Adrenal gland (tissue), 12 donors: ENCODE data around the gene GPATCH4. TPM values are rescaled to one million over a fixed set of nuclear protein-coding genes. Genes with fewer than 3 reads are reported as not detected.

Experiments
- DNase-seq, 7 donors: peaks; one replicate each; pipeline ENCODE4 v3.0.0-alpha.2; 2019 to 2020
- H3K27ac ChIP-seq, 5 donors: fragments of 200-600 bp; sonication (generic) in 4 of 5; 1 replicate in 3 of 5; 2 replicates in 2 of 5; pipeline versions ENCODE4 v1.5.1 to v1.8.0; 2016 to 2020; ENCODE audit warnings: mild to moderate bottlenecking in 1 of 5
- H3K27me3 ChIP-seq: fragments of 200-600 bp; 2 replicates; pipeline ENCODE4 v1.8.0; 2021
- H3K36me3 ChIP-seq, 2 donors: fragments of 200-600 bp; replicated peaks in 1 of 2; 1 replicate in 1 of 2; 2 replicates in 1 of 2; pipeline versions ENCODE4 v1.5.1 to v1.8.0; 2018 to 2022
- H3K4me1 ChIP-seq, 2 donors: fragments of 200-600 bp; replicated peaks in 1 of 2; 1 replicate in 1 of 2; 2 replicates in 1 of 2; pipeline versions ENCODE4 v1.5.1 to v1.8.0; 2018 to 2021
- H3K4me3 ChIP-seq, 4 donors: fragments of 200-600 bp; sonication (generic) in 3 of 4; one replicate each; pipeline ENCODE4 v1.5.1; 2016 to 2018
- H3K9me3 ChIP-seq, 3 donors: fragments of 200-600 bp; sonication (generic) in 1 of 3; replicated peaks in 1 of 3; 1 replicate in 2 of 3; 2 replicates in 1 of 3; pipeline versions ENCODE4 v1.5.1 to v1.8.0; 2016 to 2021
- CTCF ChIP-seq, 6 experiments: fragments of 450-650 bp in 4 of 6; fragments of 200-600 bp in 2 of 6; sonication (generic) in 1 of 6; IDR thresholded peaks; 1 replicate in 5 of 6; 2 replicates in 1 of 6; pipeline versions ENCODE4 v1.5.1 to v1.8.0; 2016 to 2021; ENCODE audit warnings: antibody characterized with exemption in 6 of 6, mild to moderate bottlenecking in 2 of 6, moderate library complexity in 1 of 6
- POLR2A ChIP-seq, 2 donors: fragments of 450-650 bp; IDR thresholded peaks; one replicate each; pipeline ENCODE4 v1.6.1; 2017; ENCODE audit warnings: antibody characterized with exemption in 2 of 2, mild to moderate bottlenecking in 2 of 2, moderate library complexity in 1 of 2
- WGBS, 4 donors: extraction: QIAGEN DNeasy Blood & Tissue Kit in 2 of 4; methylation state at CpG; one replicate each; pipeline versions ENCODE4 v1.1.5 to v1.1.7; 2013 to 2017; 5-methylcytosine and 5-hydroxymethylcytosine counted together
- intact Hi-C, 2 donors: fragments of 100-400 bp; cut with DNase I; formaldehyde crosslinking; loops; one replicate each; pipeline versions ENCODE4 v1.14.1 to v1.15.0; 2022 to 2023
- polyA plus RNA-seq, 3 donors: library from polyadenylated mRNA; stranded (reverse); fragments of 200-250 nt in 2 of 3; fragments of 350-450 nt in 1 of 3; fragmentation: Illumina TruSeq in 1 of 3; extraction: RNeasy Lipid Tissue Mini Kit (QIAGEN cat#74804) in 1 of 3; gene quantifications; one replicate each; pipeline ENCODE4 v1.2.3, GENCODE V29; 2013 to 2014
- total RNA-seq, 9 donors: library from RNA; depleted of rRNA in 4 of 9; stranded (reverse); fragments of >200 nt in 4 of 9; fragments of 120-200 nt in 1 of 9; fragmentation: NEBNext Ultra II Directional in 1 of 9; extraction: Animal tissue kit (Norgen Biotek cat#: 25700) in 1 of 9; gene quantifications; one replicate each; pipeline versions ENCODE4 v1.1.0 to v1.2.4, GENCODE V29; 2013 to 2023
- donor health status: healthy with polysubstance abuse.
- donor health status: Bipolar disorder and iron deficiency.
- donor health status: DM: yes; HTN: yes; CAD: no.
- donor health status: DM: no; HTN: no; CAD: no.
- donor health status: DM: no; HTN: no; CAD: no.
- donor health status: DM: yes; HTN: yes; CAD: no.

GPATCH4 gene
- total and polyA plus RNA-seq, 12 donors = 7.8 to 72.2 (median 26.3) TPM

GRCh38 chr1:156547982-156548381 is 53.3 kb downstream of the GPATCH4 start:
- intact Hi-C loops = no loop called here
- DNase-seq = peak in 2 of 7 donors; percentile 22 to 35
- WGBS, 4 donors = 61 to 81% (median 73%) methylated on average over 4 to 9 of the region's 9 CpGs
- TF ChIP-seq CTCF (IDR thresholded peaks at IDR 0.05) (no peak), POLR2A (IDR thresholded peaks at IDR 0.05) (no peak)
- Histone ChIP-seq H3K4me1 (no peaks in the 10 kb centered on the region), H3K9me3 (no peaks in the 10 kb centered on the region), H3K27me3 (no peaks in the 10 kb centered on the region), H3K4me3 (no peak overlapping the region), H3K36me3 (no peaks in the 10 kb centered on the region), H3K27ac (no peak overlapping the region)

- no peak overlapping the region for H3K27ac ChIP-seq
- no peaks in the 10 kb centered on the region for H3K27me3 ChIP-seq
- no peaks in the 10 kb centered on the region for H3K4me1 ChIP-seq
- intact Hi-C loops = no loop called here
- no peaks in the 10 kb centered on the region for H3K9me3 ChIP-seq
- H3K36me3 ChIP-seq = no peaks in the 10 kb centered on the region
- 92 to 100% (median 97%) methylated on average over 3 to 4 of the region's 4 CpGs for WGBS, 4 donors
- H3K4me3 ChIP-seq = no peak overlapping the region
- no peak for TF ChIP-seq POLR2A (IDR thresholded peaks at IDR 0.05)
- no peak for TF ChIP-seq CTCF (IDR thresholded peaks at IDR 0.05)
- DNase-seq = no peak
Measured at GRCh38 chr1:156547434-156547833, 53.8 kb downstream of the GPATCH4 start.

GRCh38 chr1:156546267-156546666 is 55.0 kb downstream of the GPATCH4 start:
- H3K4me1 ChIP-seq = no peaks in the 10 kb centered on the region
- no peak overlapping the region for H3K4me3 ChIP-seq
- H3K36me3 ChIP-seq = no peaks in the 10 kb centered on the region
- H3K9me3 ChIP-seq = no peaks in the 10 kb centered on the region
- no peak for DNase-seq
- intact Hi-C loops = no loop called here
- H3K27ac ChIP-seq = no peak overlapping the region
- no peaks in the 10 kb centered on the region for H3K27me3 ChIP-seq
- 97 to 100% (median 98%) methylated on average over 3 of the region's 3 CpGs for WGBS, 4 donors
- TF ChIP-seq POLR2A (IDR thresholded peaks at IDR 0.05) (no peak), CTCF (IDR thresholded peaks at IDR 0.05) (no peak)

GRCh38 chr1:156544592-156545102 is 56.6 kb downstream of the GPATCH4 start:
- WGBS, 4 donors = 93 to 100% (median 98%) methylated on average over 3 of the region's 3 CpGs
- Histone ChIP-seq H3K4me3 (no peak overlapping the region), H3K27ac (no peak overlapping the region), H3K9me3 (no peaks in the 10 kb centered on the region), H3K36me3 (no peaks in the 10 kb centered on the region), H3K27me3 (no peaks in the 10 kb centered on the region), H3K4me1 (no peaks in the 10 kb centered on the region)
- intact Hi-C loops = no loop called here
- no peak for DNase-seq
- TF ChIP-seq CTCF (IDR thresholded peaks at IDR 0.05) = no peak
- no peak for TF ChIP-seq POLR2A (IDR thresholded peaks at IDR 0.05)

Other genes starting within 250 kb of the GPATCH4 start
- 1 to 10 TPM in 2 of 9 donors, under 1 TPM in 5, not detected in 2; 0.39 to 3.0 (median 0.98) TPM for gene RHBG, start 232.3 kb downstream of the GPATCH4 start, total RNA-seq
- 1 to 10 TPM in 2 of 3 donors, under 1 TPM in 1; 0.16 to 1.9 (median 1.6) TPM for gene RHBG, start 232.3 kb downstream of the GPATCH4 start, polyA plus RNA-seq
- gene MEF2D, start 100.7 kb downstream of the GPATCH4 start, total RNA-seq = 10 to 100 TPM in 8 of 9 donors, 1 to 10 TPM in 1; 7.8 to 89.9 (median 71.2) TPM
- gene MEF2D, start 100.7 kb downstream of the GPATCH4 start, polyA plus RNA-seq = 10 to 100 TPM; 29.1 to 37.4 (median 35.3) TPM
- gene IQGAP3, start 28.9 kb downstream of the GPATCH4 start, total RNA-seq = 1 to 10 TPM in 4 of 9 donors, under 1 TPM in 5; 0.24 to 5.3 (median 0.83) TPM
- 1 to 10 TPM in 1 of 3 donors, under 1 TPM in 2; 0.16 to 2.2 (median 0.40) TPM for gene IQGAP3, start 28.9 kb downstream of the GPATCH4 start, polyA plus RNA-seq
- not detected for gene TTC24, start 21.8 kb downstream of the GPATCH4 start, total RNA-seq
- under 1 TPM in 1 of 3 donors, not detected in 2; 0.20 TPM for gene TTC24, start 21.8 kb downstream of the GPATCH4 start, polyA plus RNA-seq
- 100 to 1,000 TPM in 5 of 9 donors, 10 to 100 TPM in 4; 74.6 to 132 (median 103) TPM for gene NAXE, start 9.7 kb downstream of the GPATCH4 start, total RNA-seq
- 100 to 1,000 TPM in 1 of 3 donors, 10 to 100 TPM in 2; 49.4 to 124 (median 69.9) TPM for gene NAXE, start 9.7 kb downstream of the GPATCH4 start, polyA plus RNA-seq
- gene HAPLN2, start 17.9 kb upstream of the GPATCH4 start, total RNA-seq = 1 to 10 TPM in 2 of 9 donors, under 1 TPM in 4, not detected in 3; 0.17 to 1.5 (median 0.73) TPM
- 1 to 10 TPM in 2 of 3 donors, not detected in 1; 2.2 to 3.1 TPM for gene HAPLN2, start 17.9 kb upstream of the GPATCH4 start, polyA plus RNA-seq
- gene BCAN, start 40.6 kb upstream of the GPATCH4 start, total RNA-seq = 10 to 100 TPM in 3 of 9 donors, under 1 TPM in 4, not detected in 2; 0.11 to 36.3 (median 0.57) TPM
- gene BCAN, start 40.6 kb upstream of the GPATCH4 start, polyA plus RNA-seq = 10 to 100 TPM in 1 of 3 donors, 1 to 10 TPM in 2; 2.4 to 24.9 (median 8.9) TPM
- gene NES, start 75.9 kb upstream of the GPATCH4 start, total RNA-seq = 10 to 100 TPM in 6 of 9 donors, 1 to 10 TPM in 3; 7.7 to 22.9 (median 13.6) TPM
- 10 to 100 TPM; 13.2 to 26.9 (median 18.0) TPM for gene NES, start 75.9 kb upstream of the GPATCH4 start, polyA plus RNA-seq
- 10 to 100 TPM in 1 of 9 donors, 1 to 10 TPM in 8; 3.1 to 11.6 (median 7.0) TPM for gene CRABP2, start 104.1 kb upstream of the GPATCH4 start, total RNA-seq
- 10 to 100 TPM in 2 of 3 donors, 1 to 10 TPM in 1; 5.0 to 17.8 (median 11.2) TPM for gene CRABP2, start 104.1 kb upstream of the GPATCH4 start, polyA plus RNA-seq
- 100 to 1,000 TPM in 1 of 9 donors, 10 to 100 TPM in 8; 22.3 to 140 (median 28.9) TPM for gene METTL25B, start 127.0 kb upstream of the GPATCH4 start, total RNA-seq
- gene METTL25B, start 127.0 kb upstream of the GPATCH4 start, polyA plus RNA-seq = 100 to 1,000 TPM in 1 of 3 donors, 10 to 100 TPM in 2; 17.4 to 127 (median 68.6) TPM
- 10 to 100 TPM; 10.6 to 38.5 (median 19.3) TPM for gene ISG20L2, start 127.3 kb upstream of the GPATCH4 start, total RNA-seq
- 10 to 100 TPM in 1 of 3 donors, 1 to 10 TPM in 2; 5.5 to 40.0 (median 8.8) TPM for gene ISG20L2, start 127.3 kb upstream of the GPATCH4 start, polyA plus RNA-seq
- 100 to 1,000 TPM in 5 of 9 donors, 10 to 100 TPM in 4; 46.7 to 140 (median 104) TPM for gene MRPL24, start 139.6 kb upstream of the GPATCH4 start, total RNA-seq
- gene MRPL24, start 139.6 kb upstream of the GPATCH4 start, polyA plus RNA-seq = 100 to 1,000 TPM; 154 to 294 (median 239) TPM
- 100 to 1,000 TPM; 119 to 159 (median 144) TPM for gene HDGF, start 150.2 kb upstream of the GPATCH4 start, total RNA-seq
- 100 to 1,000 TPM in 1 of 3 donors, 10 to 100 TPM in 2; 62.0 to 199 (median 96.0) TPM for gene HDGF, start 150.2 kb upstream of the GPATCH4 start, polyA plus RNA-seq
- gene PRCC, start 166.1 kb upstream of the GPATCH4 start, total RNA-seq = 10 to 100 TPM; 35.9 to 77.5 (median 56.9) TPM
- 100 to 1,000 TPM in 1 of 3 donors, 10 to 100 TPM in 2; 63.4 to 137 (median 67.6) TPM for gene PRCC, start 166.1 kb upstream of the GPATCH4 start, polyA plus RNA-seq
- gene SH2D2A, start 215.4 kb upstream of the GPATCH4 start, total RNA-seq = 1 to 10 TPM in 5 of 9 donors, under 1 TPM in 3, not detected in 1; 0.11 to 4.8 (median 2.2) TPM
- 1 to 10 TPM in 1 of 3 donors, under 1 TPM in 2; 0.40 to 3.9 (median 0.91) TPM for gene SH2D2A, start 215.4 kb upstream of the GPATCH4 start, polyA plus RNA-seq